GM23248 (cell line): ENCODE data around the gene ERCC3. TPM values are rescaled to one million over a fixed set of nuclear protein-coding genes. Genes with fewer than 3 reads are reported as not detected.
"Not testable (repeated sequence)": the region's sequence is repeated elsewhere in the genome, so short reads cannot be mapped to it uniquely, and the experiment has no call there.

Source experiments
- DNase-seq: peaks from one replicate; pipeline ENCODE4 v3.0.0-alpha.2; 2015
- H2AFZ ChIP-seq: fragments of 200-600 bp; sonication (generic); 2 replicates; pipeline ENCODE4 v1.6.1; 2016; ENCODE audit warnings: antibody characterized with exemption
- H3F3A ChIP-seq: fragments of 200-600 bp; sonication (generic); 2 replicates; pipeline ENCODE4 v1.6.1; 2016; ENCODE audit warnings: mild to moderate bottlenecking, antibody characterized with exemption, mixed run types; ENCODE audit not compliant: insufficient read depth
- H3K27ac ChIP-seq: fragments of 200-600 bp; sonication (generic); 2 replicates; pipeline ENCODE4 v1.5.1; 2016; ENCODE audit warnings: mild to moderate bottlenecking
- H3K27me3 ChIP-seq: fragments of 200-600 bp; sonication (generic); replicated peaks from 2 replicates; pipeline ENCODE4 v1.6.1; 2016; ENCODE audit warnings: mild to moderate bottlenecking; ENCODE audit not compliant: insufficient read depth
- H3K36me3 ChIP-seq: fragments of 200-600 bp; sonication (generic); 2 replicates; pipeline ENCODE4 v1.6.1; 2016; ENCODE audit warnings: low read depth, mild to moderate bottlenecking
- H3K4me1 ChIP-seq: fragments of 200-600 bp; sonication (generic); 2 replicates; pipeline ENCODE4 v1.6.1; 2016; ENCODE audit warnings: mild to moderate bottlenecking; ENCODE audit not compliant: insufficient read depth
- H3K4me2 ChIP-seq: fragments of 200-600 bp; sonication (generic); one replicate; pipeline ENCODE4 v1.6.1; 2016; ENCODE audit warnings: mild to moderate bottlenecking; ENCODE audit not compliant: unreplicated experiment
- H3K4me3 ChIP-seq: fragments of 200-600 bp; sonication (generic); 2 replicates; pipeline ENCODE4 v1.5.1; 2016; ENCODE audit warnings: mild to moderate bottlenecking
- H3K79me2 ChIP-seq: fragments of 200-600 bp; sonication (generic); 2 replicates; pipeline ENCODE4 v1.6.1; 2016; ENCODE audit warnings: mild to moderate bottlenecking; ENCODE audit not compliant: insufficient read depth
- H3K9ac ChIP-seq: fragments of 200-600 bp; sonication (generic); 2 replicates; pipeline ENCODE4 v1.6.1; 2016; ENCODE audit warnings: mild to moderate bottlenecking
- H3K9me2 ChIP-seq: fragments of 200-600 bp; sonication (generic); 2 replicates; pipeline ENCODE4 v1.6.1; 2016; ENCODE audit warnings: mixed run types, mild to moderate bottlenecking, moderate library complexity; ENCODE audit not compliant: insufficient read depth
- H3K9me3 ChIP-seq: fragments of 200-600 bp; sonication (generic); one replicate; pipeline ENCODE4 v1.6.1; 2017; ENCODE audit warnings: low read depth
- H4K20me1 ChIP-seq: fragments of 200-600 bp; sonication (generic); 2 replicates; pipeline ENCODE4 v1.6.0; 2016; ENCODE audit not compliant: insufficient read depth
- EZH2 ChIP-seq: fragments of 200-600 bp; sonication (generic); IDR thresholded peaks from 2 replicates; pipeline ENCODE4 v1.6.1; 2018; ENCODE audit warnings: antibody characterized with exemption, mild to moderate bottlenecking; ENCODE audit not compliant: insufficient read depth, poor library complexity, severe bottlenecking
- EZH2phosphoT487 ChIP-seq: fragments of 200-600 bp; sonication (generic); IDR thresholded peaks from 2 replicates; pipeline ENCODE4 v1.6.1; 2018; ENCODE audit warnings: antibody characterized with exemption, moderate library complexity, mild to moderate bottlenecking, low read depth; ENCODE audit not compliant: insufficient read depth
- WGBS, 2 experiments: methylation state at CpG; one replicate each; pipeline ENCODE4 v1.1.6; 2015 to 2017; ENCODE audit warnings: low lambda C conversion rate in 2 of 2, low coverage in 1 of 2; ENCODE audit errors: missing lambda C conversion rate in 2 of 2; 5-methylcytosine and 5-hydroxymethylcytosine counted together
- in situ Hi-C: fragments of 300-500 bp; cut with MboI; formaldehyde crosslinking; loops from 2 replicates; pipeline ENCODE4 v1.15.0; 2020
- polyA plus RNA-seq: library from polyadenylated mRNA; unstranded; fragments of >200 nt; fragmentation: Nextera tagmentation; extraction: Ambion mirVana; gene quantifications from 2 replicates; pipeline ENCODE4 v1.2.1, GENCODE V29; 2016
- total RNA-seq: library from RNA; depleted of rRNA; stranded (reverse); fragments of >200 nt; shearing (Covaris generic); gene quantifications from 2 replicates; pipeline ENCODE4 v1.2.3, GENCODE V29; 2014

Gene ERCC3
- total and polyA plus RNA-seq, 2 experiments from 2014 or later, result 41.8 to 42.9 TPM

- H3K27me3 ChIP-seq, result no peaks in the 10 kb centered on the region
- in situ Hi-C loops, result no loop called here
- H3K9ac ChIP-seq, result no peak overlapping the region
- no peaks in the 10 kb centered on the region for H3K9me2 ChIP-seq
- TF ChIP-seq EZH2phosphoT487, result no peak
- TF ChIP-seq EZH2, result no peak
- peaks cover 11% of the 10 kb centered on the region for H3K4me1 ChIP-seq
- H3K79me2 ChIP-seq, result no peaks in the 10 kb centered on the region
- peaks cover 20% of the 10 kb centered on the region for H3F3A ChIP-seq
- H2AFZ ChIP-seq, result no peak overlapping the region
- H3K4me2 ChIP-seq, result no peak overlapping the region
- no peaks in the 10 kb centered on the region for H4K20me1 ChIP-seq
- no peaks in the 10 kb centered on the region for H3K36me3 ChIP-seq
- H3K9me3 ChIP-seq, result no peaks in the 10 kb centered on the region
- 45 to 47% methylated on average over 5 of the region's 5 CpGs for WGBS, 2 experiments
- H3K27ac ChIP-seq, result no peak overlapping the region
- no peak overlapping the region for H3K4me3 ChIP-seq
- peak; percentile 62 for DNase-seq
Measured at GRCh38 chr2:127228102-127228501, 65.8 kb downstream of the ERCC3 start.

GRCh38 chr2:127227264-127227660 is 66.7 kb downstream of the ERCC3 start:
- H3K4me2 ChIP-seq, H3K27me3 ChIP-seq, H3K9me2 ChIP-seq, in situ Hi-C loops, H2AFZ ChIP-seq, H3K9me3 ChIP-seq, DNase-seq, H4K20me1 ChIP-seq, H3K79me2 ChIP-seq, H3K36me3 ChIP-seq: not testable (repeated sequence)
- H3K4me3 ChIP-seq, result peak overlapping the region; percentile 34; the same call in 1 of the 2 replicates
- peaks cover 20% of the 10 kb centered on the region for H3F3A ChIP-seq
- peak overlapping the region; percentile 54 for H3K9ac ChIP-seq
- peak overlapping the region; percentile 66 for H3K27ac ChIP-seq
- WGBS, 2 experiments, result 95 to 96% methylated on average over 5 of the region's 5 CpGs
- H3K4me1 ChIP-seq, result peaks cover 11% of the 10 kb centered on the region

GRCh38 chr2:127226520-127227263 is 67.3 kb downstream of the ERCC3 start:
- Histone ChIP-seq H2AFZ (no peak overlapping the region), H3K4me1 (peaks cover 11% of the 10 kb centered on the region), H3K9me2 (no peaks in the 10 kb centered on the region), H3F3A (peaks cover 20% of the 10 kb centered on the region), H3K9ac (peak overlapping the region; percentile 54), H3K27ac (peak overlapping the region; percentile 66), H3K4me3 (peak overlapping the region; percentile 34; the same call in 1 of the 2 replicates), H4K20me1 (no peaks in the 10 kb centered on the region), H3K79me2 (no peaks in the 10 kb centered on the region), H3K27me3 (no peaks in the 10 kb centered on the region), H3K9me3 (no peaks in the 10 kb centered on the region), H3K4me2 (peak overlapping the region; percentile 60), H3K36me3 (no peaks in the 10 kb centered on the region)
- TF ChIP-seq EZH2 (no peak), EZH2phosphoT487 (no peak)
- in situ Hi-C loops, result no loop called here
- WGBS, 2 experiments, result 29 to 30% methylated on average over 10 of the region's 10 CpGs
- DNase-seq, result peak; percentile 91

- no peak overlapping the region for H2AFZ ChIP-seq
- H3K9me2 ChIP-seq, result no peaks in the 10 kb centered on the region
- TF ChIP-seq EZH2phosphoT487, result no peak
- no peak for TF ChIP-seq EZH2
- H3K79me2 ChIP-seq, result no peaks in the 10 kb centered on the region
- H3K4me2 ChIP-seq, result peak overlapping the region; percentile 60
- H3K4me1 ChIP-seq, result peaks cover 11% of the 10 kb centered on the region
- WGBS, 2 experiments, result 79 to 81% methylated on average over 9 of the region's 9 CpGs
- H3K36me3 ChIP-seq, result no peaks in the 10 kb centered on the region
- H3F3A ChIP-seq, result peaks cover 20% of the 10 kb centered on the region
- H3K9ac ChIP-seq, result peak overlapping the region; percentile 54
- peak overlapping the region; percentile 34; the same call in 1 of the 2 replicates for H3K4me3 ChIP-seq
- H4K20me1 ChIP-seq, result no peaks in the 10 kb centered on the region
- DNase-seq, result no peak
- no peaks in the 10 kb centered on the region for H3K27me3 ChIP-seq
- H3K27ac ChIP-seq, result peak overlapping the region; percentile 47; the same call in 1 of the 2 replicates
- in situ Hi-C loops, result no loop called here
- H3K9me3 ChIP-seq, result no peaks in the 10 kb centered on the region
Measured at GRCh38 chr2:127226132-127226519, 67.8 kb downstream of the ERCC3 start.
